SHP77 (cell line): ENCODE results near the gene ZSCAN9.
A peak's percentile ranks its signal among the peaks of the same experiment; 100 is the strongest.

Source experiments
- DNase-seq, 2 experiments: peaks; one replicate each; lab custom pipeline; 2025; lab: John Stamatoyannopoulos, UW

Gene ZSCAN9

GRCh38 chr6:28266962-28267694, 42.1 kb downstream of the ZSCAN9 start, which contains the start of gene ZSCAN26:
ZSCAN26 (plus strand) TSS chr6:28267143; CDS start chr6:28271920, 4,777 bp downstream.
- peak; percentile 87 to 91 for DNase-seq

- no peak for DNase-seq
Measured at GRCh38 chr6:28267695-28268059, 42.6 kb downstream of the ZSCAN9 start.

- DNase-seq = no peak
Measured at GRCh38 chr6:28269492-28269891, 44.4 kb downstream of the ZSCAN9 start.

- DNase-seq = no peak
Measured at GRCh38 chr6:28274888-28275287, 49.8 kb downstream of the ZSCAN9 start.

- no peak for DNase-seq
Measured at GRCh38 chr6:28277746-28278145, 52.7 kb downstream of the ZSCAN9 start.

- no peak for DNase-seq
Measured at GRCh38 chr6:28280595-28281287, 55.7 kb downstream of the ZSCAN9 start.

- peak; percentile 73 to 82 for DNase-seq
Measured at GRCh38 chr6:28281288-28282064, 56.4 kb downstream of the ZSCAN9 start, which contains the start of gene PGBD1. PGBD1 (plus strand) TSS chr6:28281572; CDS start chr6:28283814, 2,242 bp downstream.

GRCh38 chr6:28282926-28283325, 57.9 kb downstream of the ZSCAN9 start:
- no peak for DNase-seq
